ENCODE data around the gene TBCCD1. TPM values are rescaled to one million over a fixed set of nuclear protein-coding genes. Genes with fewer than 3 reads are reported as not detected.

TBCCD1 gene
- polyA plus RNA-seq, 4 donors: 3.2 to 15.6 (median 5.3) TPM

- FAIRE-seq (no peak), DNase-seq (no peak)
- Histone ChIP-seq H3K36me3 (ENCODE audit: control insufficient read depth in 3 of 3, insufficient read depth in 2 of 3, low read depth in 1 of 3, low read length in 3 of 3) (no peaks in the 10 kb centered on the region), H3K27ac (ENCODE audit: low read depth in 1 of 3, low read length in 2 of 3) (no peak overlapping the region), H3K27me3 (ENCODE audit: control insufficient read depth in 3 of 3, insufficient read depth in 3 of 3, low read length in 3 of 3) (peaks cover 0 to 2% (median 0%) of the 10 kb centered on the region in 3 donors), H3K4me1 (ENCODE audit: control insufficient read depth in 3 of 3, insufficient read depth in 2 of 3, low read depth in 1 of 3, low read length in 2 of 3) (peaks cover 0 to 20% (median 0%) of the 10 kb centered on the region in 3 donors), H3K9me3 (ENCODE audit: control insufficient read depth in 2 of 2, insufficient read depth in 1 of 2, low read depth in 1 of 2, low read length in 1 of 2) (no peaks in the 10 kb centered on the region), H3K4me3 (ENCODE audit: low read depth in 1 of 3, low read length in 3 of 3) (no peak overlapping the region)
- WGBS, 3 donors: 61 to 75% (median 69%) methylated on average over 5 of the region's 5 CpGs
These were observed 44.9 kb upstream of the TBCCD1 start for GRCh38 chr3:186612065-186612464.

DNA sequence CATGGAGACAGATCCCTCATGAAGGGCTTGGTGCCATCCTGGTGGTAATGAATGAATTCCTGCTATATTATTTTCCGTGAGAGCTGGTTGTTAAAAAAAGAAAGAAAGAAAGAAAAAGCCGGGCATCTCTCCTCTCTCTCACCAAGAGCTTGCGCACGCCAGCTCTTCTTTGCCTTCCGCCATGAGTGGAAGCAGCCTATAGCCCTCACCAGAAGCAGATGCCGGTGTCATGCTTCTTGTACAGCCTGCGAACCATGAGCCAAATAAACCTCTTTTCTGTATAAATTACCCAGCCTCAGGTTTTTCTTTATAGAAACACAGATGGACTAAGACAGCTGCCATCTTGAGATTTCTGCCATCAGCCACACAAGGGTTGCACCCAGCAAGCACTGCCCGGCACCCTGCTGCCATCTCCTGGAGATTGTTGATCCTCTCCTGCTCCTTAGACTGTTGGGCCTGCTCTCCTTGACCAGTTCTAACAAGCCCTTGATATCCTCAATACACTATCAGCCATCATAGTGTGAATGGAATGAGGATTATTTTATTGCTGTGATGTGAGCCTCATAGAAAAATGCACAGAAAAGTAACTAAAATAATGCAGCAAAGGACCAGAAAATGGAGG, 42.2 kb upstream of the TBCCD1 start:
- H3K27me3 ChIP-seq (ENCODE audit: control insufficient read depth in 3 of 3, insufficient read depth in 3 of 3, low read length in 3 of 3): peaks cover 0 to 2% (median 0%) of the 10 kb centered on the region in 3 donors
- no peaks in the 10 kb centered on the region for H3K36me3 ChIP-seq (ENCODE audit: control insufficient read depth in 3 of 3, insufficient read depth in 2 of 3, low read depth in 1 of 3, low read length in 3 of 3)
- no peak overlapping the region for H3K27ac ChIP-seq (ENCODE audit: low read depth in 1 of 3, low read length in 2 of 3)
- no peak overlapping the region for H3K4me3 ChIP-seq (ENCODE audit: low read depth in 1 of 3, low read length in 3 of 3)
- FAIRE-seq (no peak), DNase-seq (peak; percentile 59 to 68)
- H3K4me1 ChIP-seq (ENCODE audit: control insufficient read depth in 3 of 3, insufficient read depth in 2 of 3, low read depth in 1 of 3, low read length in 2 of 3): peaks cover 0 to 34% (median 0%) of the 10 kb centered on the region in 3 donors
- WGBS, 3 donors: 87 to 90% (median 87%) methylated on average over 8 of the region's 8 CpGs
- peaks cover 0 to 3% of the 10 kb centered on the region in 2 donors for H3K9me3 ChIP-seq (ENCODE audit: control insufficient read depth in 2 of 2, insufficient read depth in 1 of 2, low read depth in 1 of 2, low read length in 1 of 2)

GRCh38 chr3:186608624-186609215, 41.6 kb upstream of the TBCCD1 start:
- no peak overlapping the region for H3K27ac ChIP-seq (ENCODE audit: low read depth in 1 of 3, low read length in 2 of 3)

GRCh38 chr3:186605561-186606545, 38.7 kb upstream of the TBCCD1 start:
- WGBS, 3 donors: 64 to 77% (median 72%) methylated on average over 5 of the region's 5 CpGs
- DNase-seq: peak in 1 of 2 donors; percentile 66
- Histone ChIP-seq H3K27ac (ENCODE audit: low read depth in 1 of 3, low read length in 2 of 3) (peak overlapping the region in 1 of 3 donors; percentile 73), H3K9me3 (ENCODE audit: control insufficient read depth in 2 of 2, insufficient read depth in 1 of 2, low read depth in 1 of 2, low read length in 1 of 2) (peaks cover 0 to 3% of the 10 kb centered on the region in 2 donors), H3K36me3 (ENCODE audit: control insufficient read depth in 3 of 3, insufficient read depth in 2 of 3, low read depth in 1 of 3, low read length in 3 of 3) (no peaks in the 10 kb centered on the region), H3K27me3 (ENCODE audit: control insufficient read depth in 3 of 3, insufficient read depth in 3 of 3, low read length in 3 of 3) (no peaks in the 10 kb centered on the region), H3K4me1 (ENCODE audit: control insufficient read depth in 3 of 3, insufficient read depth in 2 of 3, low read depth in 1 of 3, low read length in 2 of 3) (peaks cover 0 to 24% (median 0%) of the 10 kb centered on the region in 3 donors), H3K4me3 (ENCODE audit: low read depth in 1 of 3, low read length in 3 of 3) (no peak overlapping the region)
- no peak for FAIRE-seq

More at GRCh38 chr3:186608624-186609215, 41.6 kb upstream of the TBCCD1 start:
- FAIRE-seq (no peak), DNase-seq (no peak)
- peaks cover 0 to 34% (median 0%) of the 10 kb centered on the region in 3 donors for H3K4me1 ChIP-seq (ENCODE audit: control insufficient read depth in 3 of 3, insufficient read depth in 2 of 3, low read depth in 1 of 3, low read length in 2 of 3)
- no peak overlapping the region for H3K4me3 ChIP-seq (ENCODE audit: low read depth in 1 of 3, low read length in 3 of 3)
- peaks cover 0 to 2% (median 0%) of the 10 kb centered on the region in 3 donors for H3K27me3 ChIP-seq (ENCODE audit: control insufficient read depth in 3 of 3, insufficient read depth in 3 of 3, low read length in 3 of 3)
- H3K9me3 ChIP-seq (ENCODE audit: control insufficient read depth in 2 of 2, insufficient read depth in 1 of 2, low read depth in 1 of 2, low read length in 1 of 2): peaks cover 0 to 3% of the 10 kb centered on the region in 2 donors
- H3K36me3 ChIP-seq (ENCODE audit: control insufficient read depth in 3 of 3, insufficient read depth in 2 of 3, low read depth in 1 of 3, low read length in 3 of 3): no peaks in the 10 kb centered on the region
- 75 to 84% (median 80%) methylated on average over 2 of the region's 2 CpGs for WGBS, 3 donors

GRCh38 chr3:186605078-186605477, 37.9 kb upstream of the TBCCD1 start:
- Histone ChIP-seq H3K27me3 (ENCODE audit: control insufficient read depth in 3 of 3, insufficient read depth in 3 of 3, low read length in 3 of 3) (no peaks in the 10 kb centered on the region), H3K27ac (ENCODE audit: low read depth in 1 of 3, low read length in 2 of 3) (no peak overlapping the region), H3K4me1 (ENCODE audit: control insufficient read depth in 3 of 3, insufficient read depth in 2 of 3, low read depth in 1 of 3, low read length in 2 of 3) (peaks cover 0 to 31% (median 0%) of the 10 kb centered on the region in 3 donors), H3K36me3 (ENCODE audit: control insufficient read depth in 3 of 3, insufficient read depth in 2 of 3, low read depth in 1 of 3, low read length in 3 of 3) (no peaks in the 10 kb centered on the region), H3K4me3 (ENCODE audit: low read depth in 1 of 3, low read length in 3 of 3) (no peak overlapping the region), H3K9me3 (ENCODE audit: control insufficient read depth in 2 of 2, insufficient read depth in 1 of 2, low read depth in 1 of 2, low read length in 1 of 2) (peaks cover 0 to 3% of the 10 kb centered on the region in 2 donors)
- peak in 1 of 2 donors; percentile 49 for DNase-seq
- no peak for FAIRE-seq

DNA sequence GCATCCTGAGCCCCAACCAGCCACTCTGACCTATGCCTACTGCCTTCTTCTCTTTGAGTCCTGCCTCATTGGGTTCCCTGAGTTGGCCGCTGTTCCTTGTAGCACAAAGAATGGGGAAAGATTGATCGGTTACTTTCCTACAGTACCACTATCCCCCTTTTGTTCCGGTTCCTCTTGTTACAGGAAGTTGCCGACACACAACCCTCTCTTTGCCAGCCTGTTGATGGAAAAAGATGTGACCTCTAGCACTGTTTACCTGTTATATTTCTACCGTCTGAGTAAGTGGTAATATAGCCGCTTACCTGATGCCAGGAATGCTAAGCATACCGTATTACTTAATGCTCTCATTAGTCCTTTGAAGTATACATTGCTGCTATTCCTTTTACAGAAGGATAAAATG, 36.0 kb upstream of the TBCCD1 start:
- Histone ChIP-seq H3K27ac (ENCODE audit: low read depth in 1 of 3, low read length in 2 of 3) (no peak overlapping the region), H3K27me3 (ENCODE audit: control insufficient read depth in 3 of 3, insufficient read depth in 3 of 3, low read length in 3 of 3) (no peaks in the 10 kb centered on the region), H3K4me1 (ENCODE audit: control insufficient read depth in 3 of 3, insufficient read depth in 2 of 3, low read depth in 1 of 3, low read length in 2 of 3) (peaks cover 2 to 50% (median 5%) of the 10 kb centered on the region in 3 donors), H3K4me3 (ENCODE audit: low read depth in 1 of 3, low read length in 3 of 3) (no peak overlapping the region), H3K9me3 (ENCODE audit: control insufficient read depth in 2 of 2, insufficient read depth in 1 of 2, low read depth in 1 of 2, low read length in 1 of 2) (peaks cover 0 to 3% of the 10 kb centered on the region in 2 donors), H3K36me3 (ENCODE audit: control insufficient read depth in 3 of 3, insufficient read depth in 2 of 3, low read depth in 1 of 3, low read length in 3 of 3) (no peaks in the 10 kb centered on the region)
- DNase-seq (no peak), FAIRE-seq (no peak)
- WGBS, 3 donors: 81 to 86% (median 83%) methylated on average over 7 of the region's 7 CpGs

- DNase-seq (no peak), FAIRE-seq (no peak)
- Histone ChIP-seq H3K27ac (ENCODE audit: low read depth in 1 of 3, low read length in 2 of 3) (peak overlapping the region in 1 of 3 donors; percentile 90), H3K9me3 (ENCODE audit: control insufficient read depth in 2 of 2, insufficient read depth in 1 of 2, low read depth in 1 of 2, low read length in 1 of 2) (peaks cover 0 to 3% of the 10 kb centered on the region in 2 donors), H3K4me3 (ENCODE audit: low read depth in 1 of 3, low read length in 3 of 3) (no peak overlapping the region), H3K27me3 (ENCODE audit: control insufficient read depth in 3 of 3, insufficient read depth in 3 of 3, low read length in 3 of 3) (no peaks in the 10 kb centered on the region), H3K4me1 (ENCODE audit: control insufficient read depth in 3 of 3, insufficient read depth in 2 of 3, low read depth in 1 of 3, low read length in 2 of 3) (peaks cover 2 to 46% (median 5%) of the 10 kb centered on the region in 3 donors), H3K36me3 (ENCODE audit: control insufficient read depth in 3 of 3, insufficient read depth in 2 of 3, low read depth in 1 of 3, low read length in 3 of 3) (no peaks in the 10 kb centered on the region)
- WGBS, 3 donors: 59 to 62% (median 59%) methylated on average over 3 of the region's 3 CpGs
These were observed 33.8 kb upstream of the TBCCD1 start for GRCh38 chr3:186600896-186601295.

DNA sequence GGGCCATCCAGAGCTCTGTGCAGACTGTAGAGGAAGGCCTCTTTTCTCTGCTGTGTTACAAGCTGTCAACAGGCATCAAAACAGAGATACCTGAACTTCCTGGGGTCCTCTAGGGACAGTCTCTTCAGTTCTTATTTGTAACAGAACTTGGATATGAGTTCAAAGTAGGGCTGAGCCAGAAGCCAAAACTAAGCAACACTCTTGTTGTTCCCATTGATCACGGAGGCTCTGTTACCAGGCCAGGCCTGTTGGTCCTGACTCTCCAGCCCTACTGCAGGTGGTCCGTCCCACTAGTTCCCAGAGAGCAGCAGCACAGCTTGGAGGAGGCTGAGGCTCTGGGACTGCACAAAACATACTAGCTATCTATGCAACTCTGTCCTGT, 32.6 kb upstream of the TBCCD1 start:
- Histone ChIP-seq H3K27ac (ENCODE audit: low read depth in 1 of 3, low read length in 2 of 3) (peak overlapping the region in 2 of 3 donors; percentile 79 to 90), H3K27me3 (ENCODE audit: control insufficient read depth in 3 of 3, insufficient read depth in 3 of 3, low read length in 3 of 3) (no peaks in the 10 kb centered on the region), H3K4me3 (ENCODE audit: low read depth in 1 of 3, low read length in 3 of 3) (no peak overlapping the region), H3K9me3 (ENCODE audit: control insufficient read depth in 2 of 2, insufficient read depth in 1 of 2, low read depth in 1 of 2, low read length in 1 of 2) (no peaks in the 10 kb centered on the region), H3K4me1 (ENCODE audit: control insufficient read depth in 3 of 3, insufficient read depth in 2 of 3, low read depth in 1 of 3, low read length in 2 of 3) (peaks cover 4 to 38% (median 5%) of the 10 kb centered on the region in 3 donors), H3K36me3 (ENCODE audit: control insufficient read depth in 3 of 3, insufficient read depth in 2 of 3, low read depth in 1 of 3, low read length in 3 of 3) (no peaks in the 10 kb centered on the region)
- FAIRE-seq: no peak
- peak in 1 of 2 donors; percentile 9 for DNase-seq
- WGBS, 3 donors: 84 to 100% (median 96%) methylated on average over 2 of the region's 2 CpGs
